Gastrocnemius medialis (tissue), 4 donors: ENCODE results near the gene TBC1D22B.

Experiments
- POLR2A ChIP-seq, 2 donors: fragments of 450-650 bp; IDR thresholded peaks; one replicate each; pipeline ENCODE4 v1.6.1; 2017; ENCODE audit warnings: antibody characterized with exemption in 2 of 2, mild to moderate bottlenecking in 2 of 2, moderate library complexity in 2 of 2
- TF ChIP-seq, protein P1 (sequence below), 5 experiments: fragments of 450-650 bp in 3 of 5; fragments of 200-600 bp in 2 of 5; sonication (generic) in 2 of 5; IDR thresholded peaks in 4 of 5; conservative IDR thresholded peaks in 1 of 5; 1 replicate in 4 of 5; 2 replicates in 1 of 5; pipeline ENCODE4 v1.5.1; 2016 to 2019; ENCODE audit warnings: antibody characterized with exemption in 5 of 5, mild to moderate bottlenecking in 3 of 5, moderate library complexity in 3 of 5

DNA sequence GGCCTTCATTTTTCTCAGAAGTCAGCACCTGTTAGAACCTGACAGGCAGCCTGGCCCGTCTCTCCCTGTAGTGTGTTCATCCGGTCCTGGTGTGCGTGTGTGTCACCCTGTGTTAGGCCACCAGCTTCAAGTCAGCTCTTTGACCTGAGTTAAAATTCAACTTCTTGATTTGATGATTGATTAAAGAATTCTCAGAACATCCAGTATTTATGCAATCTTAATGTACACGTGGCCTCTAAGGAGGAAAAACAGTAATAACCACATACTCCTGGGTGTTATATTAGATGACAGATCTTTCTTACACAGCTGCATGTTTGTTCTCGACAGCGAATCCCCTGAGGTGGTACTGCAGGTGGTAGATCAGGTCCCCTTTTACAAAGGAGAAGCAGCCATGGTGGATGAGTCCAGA lies 19.4 kb downstream of the TBC1D22B start:
- TF ChIP-seq, protein P1, sequence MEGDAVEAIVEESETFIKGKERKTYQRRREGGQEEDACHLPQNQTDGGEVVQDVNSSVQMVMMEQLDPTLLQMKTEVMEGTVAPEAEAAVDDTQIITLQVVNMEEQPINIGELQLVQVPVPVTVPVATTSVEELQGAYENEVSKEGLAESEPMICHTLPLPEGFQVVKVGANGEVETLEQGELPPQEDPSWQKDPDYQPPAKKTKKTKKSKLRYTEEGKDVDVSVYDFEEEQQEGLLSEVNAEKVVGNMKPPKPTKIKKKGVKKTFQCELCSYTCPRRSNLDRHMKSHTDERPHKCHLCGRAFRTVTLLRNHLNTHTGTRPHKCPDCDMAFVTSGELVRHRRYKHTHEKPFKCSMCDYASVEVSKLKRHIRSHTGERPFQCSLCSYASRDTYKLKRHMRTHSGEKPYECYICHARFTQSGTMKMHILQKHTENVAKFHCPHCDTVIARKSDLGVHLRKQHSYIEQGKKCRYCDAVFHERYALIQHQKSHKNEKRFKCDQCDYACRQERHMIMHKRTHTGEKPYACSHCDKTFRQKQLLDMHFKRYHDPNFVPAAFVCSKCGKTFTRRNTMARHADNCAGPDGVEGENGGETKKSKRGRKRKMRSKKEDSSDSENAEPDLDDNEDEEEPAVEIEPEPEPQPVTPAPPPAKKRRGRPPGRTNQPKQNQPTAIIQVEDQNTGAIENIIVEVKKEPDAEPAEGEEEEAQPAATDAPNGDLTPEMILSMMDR (IDR thresholded peaks at IDR 0.05 in 4 of 5, conservative IDR thresholded peaks at IDR 0.05 in 1 of 5): no peak
- TF ChIP-seq POLR2A (IDR thresholded peaks at IDR 0.05): no peak
